Large intestine (tissue), 3 donors: Measurements from ENCODE around the gene FHOD3. TPM values are rescaled to one million over a fixed set of nuclear protein-coding genes. Genes with fewer than 3 reads are reported as not detected.

Experiments used
- DNase-seq, 2 donors: peaks; one replicate each; pipeline versions ENCODE4 v3.0.0 to v3.0.0-alpha.2; 2013
- H3K27ac ChIP-seq: one replicate; pipeline ENCODE4 v1.5.1; 2013; ENCODE audit warnings: low read length
- H3K27me3 ChIP-seq: 2 replicates; pipeline ENCODE4 v1.6.1; 2013; ENCODE audit warnings: low read length; ENCODE audit not compliant: control insufficient read depth, insufficient read depth
- H3K36me3 ChIP-seq: 2 replicates; pipeline ENCODE4 v1.6.1; 2013; ENCODE audit warnings: low read length; ENCODE audit not compliant: control insufficient read depth, insufficient read depth
- H3K4me1 ChIP-seq: one replicate; pipeline ENCODE4 v1.6.1; 2013; ENCODE audit warnings: low read length; ENCODE audit not compliant: control insufficient read depth, insufficient read depth
- H3K4me3 ChIP-seq: one replicate; pipeline ENCODE4 v1.5.1; 2013; ENCODE audit warnings: low read length
- H3K9me3 ChIP-seq: one replicate; pipeline ENCODE4 v1.6.1; 2013; ENCODE audit warnings: mild to moderate bottlenecking, low read depth, low read length, moderate library complexity; ENCODE audit not compliant: control insufficient read depth
- WGBS: methylation state at CpG from one replicate; pipeline ENCODE4 v1.1.5; 2013; ENCODE audit warnings: low lambda C conversion rate; ENCODE audit not compliant: insufficient coverage; 5-methylcytosine and 5-hydroxymethylcytosine counted together
- polyA plus RNA-seq: library from polyadenylated mRNA; unstranded; fragments of 120-200 nt; gene quantifications from one replicate; pipeline ENCODE4 v1.2.1, GENCODE V29; 2013

FHOD3 gene
- polyA plus RNA-seq, 1 donor, result 10.5 TPM

GRCh38 chr18:36405611-36406010, 108.1 kb downstream of the FHOD3 start:
- Histone ChIP-seq H3K36me3 (no peaks in the 10 kb centered on the region), H3K27ac (no peak overlapping the region), H3K4me1 (no peaks in the 10 kb centered on the region), H3K4me3 (no peak overlapping the region), H3K27me3 (peaks cover 3% of the 10 kb centered on the region), H3K9me3 (no peaks in the 10 kb centered on the region)
- WGBS, result 83% methylated on average over 1 of the region's 2 CpGs
- no peak for DNase-seq

DNA sequence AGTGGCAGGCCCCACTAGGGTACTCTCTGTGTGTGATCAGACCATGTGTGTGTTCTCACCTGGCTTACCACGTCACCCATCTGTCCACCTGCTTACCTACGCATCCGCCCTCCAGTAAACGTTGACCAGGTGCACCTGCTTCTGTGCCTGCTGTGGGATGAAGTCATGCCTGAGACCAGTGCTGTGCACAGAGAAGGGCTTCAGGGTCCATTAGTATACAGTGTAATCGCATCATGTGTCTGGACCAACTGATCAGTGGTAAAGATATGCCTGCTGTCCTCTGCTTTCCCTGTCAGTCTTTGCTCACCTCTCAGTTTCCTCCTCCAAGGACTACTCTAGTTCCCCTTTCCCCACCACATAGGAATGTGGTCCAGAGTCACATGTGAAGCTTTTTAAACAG, 109.3 kb downstream of the FHOD3 start:
- no peak overlapping the region for H3K4me3 ChIP-seq
- H3K36me3 ChIP-seq, result no peaks in the 10 kb centered on the region
- no peaks in the 10 kb centered on the region for H3K27me3 ChIP-seq
- no peak for DNase-seq
- H3K27ac ChIP-seq, result no peak overlapping the region
- no peaks in the 10 kb centered on the region for H3K4me1 ChIP-seq
- no peaks in the 10 kb centered on the region for H3K9me3 ChIP-seq
- no CpG with 5 or more reads among the region's 5 CpGs for WGBS

DNA sequence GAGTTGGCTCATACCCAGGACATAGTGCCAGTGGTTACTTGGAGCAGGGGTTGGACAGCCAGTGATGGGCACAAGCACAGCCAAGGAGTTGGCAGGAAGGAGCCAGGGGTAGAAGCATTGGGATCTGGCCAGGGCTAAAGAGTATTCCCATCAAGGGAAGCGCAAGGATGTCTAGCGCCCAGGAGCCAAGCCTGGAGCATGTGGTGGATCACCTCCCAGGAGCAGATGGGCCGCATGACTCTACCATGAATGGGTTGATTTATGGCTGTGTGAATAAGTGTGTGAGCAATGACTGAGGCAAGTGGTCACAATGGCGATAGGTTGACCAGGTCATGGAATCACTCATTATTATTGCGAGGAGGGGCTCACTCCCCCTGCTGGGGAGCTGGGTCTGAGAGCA, 111.1 kb downstream of the FHOD3 start:
- DNase-seq, result no peak
- Histone ChIP-seq H3K27me3 (no peaks in the 10 kb centered on the region), H3K4me1 (no peaks in the 10 kb centered on the region), H3K27ac (no peak overlapping the region), H3K36me3 (no peaks in the 10 kb centered on the region), H3K4me3 (no peak overlapping the region), H3K9me3 (no peaks in the 10 kb centered on the region)
- no CpG with 5 or more reads among the region's 5 CpGs for WGBS

- no peak for DNase-seq
- 60% methylated on average over 1 of the region's 5 CpGs for WGBS
- Histone ChIP-seq H3K4me1 (no peaks in the 10 kb centered on the region), H3K27me3 (no peaks in the 10 kb centered on the region), H3K9me3 (no peaks in the 10 kb centered on the region), H3K27ac (no peak overlapping the region), H3K36me3 (no peaks in the 10 kb centered on the region), H3K4me3 (no peak overlapping the region)
These were observed 112.3 kb downstream of the FHOD3 start for GRCh38 chr18:36409779-36410178.

DNA sequence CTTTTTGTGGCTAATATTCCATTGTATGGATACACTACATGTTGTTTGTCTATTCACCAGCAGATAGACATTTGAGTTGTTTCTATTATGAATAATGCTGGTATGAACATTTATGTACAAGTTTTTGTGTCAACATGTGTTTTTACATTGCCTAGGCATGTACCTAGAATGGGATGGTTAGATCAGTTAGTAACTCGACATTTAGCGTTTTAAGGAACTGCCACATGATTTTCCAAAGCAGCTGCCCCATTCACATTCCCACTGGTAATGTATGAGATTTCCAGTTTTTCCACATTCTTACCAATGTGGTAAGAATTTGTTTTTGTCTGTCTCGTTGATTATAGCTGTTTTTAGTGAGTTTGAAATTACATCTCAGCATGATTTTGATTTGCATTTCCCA, 112.8 kb downstream of the FHOD3 start:
- Histone ChIP-seq H3K4me3 (no peak overlapping the region), H3K27me3 (no peaks in the 10 kb centered on the region), H3K27ac (no peak overlapping the region), H3K36me3 (no peaks in the 10 kb centered on the region), H3K9me3 (no peaks in the 10 kb centered on the region), H3K4me1 (no peaks in the 10 kb centered on the region)
- WGBS, result no CpG with 5 or more reads among the region's 3 CpGs
- no peak for DNase-seq

GRCh38 chr18:36411745-36412168, 114.2 kb downstream of the FHOD3 start:
- H3K27me3 ChIP-seq, result no peaks in the 10 kb centered on the region
- H3K4me3 ChIP-seq, result no peak overlapping the region
- no CpG with 5 or more reads among the region's 3 CpGs for WGBS
- H3K9me3 ChIP-seq, result no peaks in the 10 kb centered on the region
- no peaks in the 10 kb centered on the region for H3K36me3 ChIP-seq
- no peaks in the 10 kb centered on the region for H3K4me1 ChIP-seq
- no peak overlapping the region for H3K27ac ChIP-seq
- no peak for DNase-seq

GRCh38 chr18:36412778-36413177, 115.3 kb downstream of the FHOD3 start:
- WGBS, result 100% methylated on average over 1 of the region's 1 CpG
- no peaks in the 10 kb centered on the region for H3K9me3 ChIP-seq
- H3K4me1 ChIP-seq, result no peaks in the 10 kb centered on the region
- no peak for DNase-seq
- H3K27me3 ChIP-seq, result no peaks in the 10 kb centered on the region
- H3K36me3 ChIP-seq, result no peaks in the 10 kb centered on the region
- H3K4me3 ChIP-seq, result no peak overlapping the region
- H3K27ac ChIP-seq, result no peak overlapping the region

- Histone ChIP-seq H3K27ac (no peak overlapping the region), H3K4me1 (no peaks in the 10 kb centered on the region), H3K36me3 (no peaks in the 10 kb centered on the region), H3K27me3 (no peaks in the 10 kb centered on the region), H3K4me3 (no peak overlapping the region), H3K9me3 (no peaks in the 10 kb centered on the region)
- no peak for DNase-seq
- no CpG with 5 or more reads among the region's 1 CpG for WGBS
These were observed 117.7 kb downstream of the FHOD3 start for GRCh38 chr18:36415171-36415570.

- no peaks in the 10 kb centered on the region for H3K27me3 ChIP-seq
- 100% methylated on average over 1 of the region's 2 CpGs for WGBS
These were observed 118.1 kb downstream of the FHOD3 start for GRCh38 chr18:36415625-36416024.

DNA sequence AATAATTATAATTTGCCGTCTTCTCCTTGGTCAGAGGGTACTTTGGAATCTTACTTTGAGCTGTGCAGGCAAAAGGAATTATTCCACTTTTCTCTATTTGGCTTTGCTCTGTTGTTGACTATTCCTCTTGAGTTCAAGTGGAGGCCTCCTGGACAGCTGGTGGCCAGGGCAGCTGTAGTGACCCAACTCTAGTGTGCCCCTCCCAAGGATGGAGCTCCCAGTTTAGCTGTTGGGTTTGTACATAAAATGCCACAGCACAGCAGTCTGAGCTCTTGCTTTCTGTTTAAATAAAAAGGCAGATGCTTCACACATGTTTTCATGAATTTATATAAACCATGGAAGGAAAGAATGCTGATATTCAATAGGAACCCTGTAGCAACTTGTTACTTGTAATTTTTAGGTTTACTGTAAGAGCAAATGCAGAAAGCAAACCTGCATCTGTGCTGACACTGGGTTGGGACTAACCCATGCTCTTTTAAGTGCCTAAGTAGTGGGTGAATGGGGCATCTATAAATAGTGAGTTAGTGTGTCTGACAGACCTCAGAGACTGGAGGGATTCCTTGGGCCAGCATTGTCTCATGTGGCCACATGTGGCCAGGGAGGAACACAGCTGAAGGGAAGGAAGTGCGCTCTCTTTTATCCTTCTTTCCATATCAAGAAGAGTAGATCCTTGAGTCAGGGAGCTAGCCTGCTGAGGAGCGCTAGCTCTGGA, 121.8 kb downstream of the FHOD3 start:
- Histone ChIP-seq H3K9me3 (no peaks in the 10 kb centered on the region), H3K27me3 (no peaks in the 10 kb centered on the region), H3K36me3 (no peaks in the 10 kb centered on the region), H3K27ac (no peak overlapping the region), H3K4me3 (no peak overlapping the region), H3K4me1 (no peaks in the 10 kb centered on the region)
- no peak for DNase-seq
- 43% methylated on average over 1 of the region's 3 CpGs for WGBS

More at GRCh38 chr18:36415625-36416024, 118.1 kb downstream of the FHOD3 start:
- DNase-seq, result no peak
- H3K9me3 ChIP-seq, result no peaks in the 10 kb centered on the region
- H3K27ac ChIP-seq, result no peak overlapping the region
- H3K36me3 ChIP-seq, result no peaks in the 10 kb centered on the region
- no peak overlapping the region for H3K4me3 ChIP-seq
- no peaks in the 10 kb centered on the region for H3K4me1 ChIP-seq

DNA sequence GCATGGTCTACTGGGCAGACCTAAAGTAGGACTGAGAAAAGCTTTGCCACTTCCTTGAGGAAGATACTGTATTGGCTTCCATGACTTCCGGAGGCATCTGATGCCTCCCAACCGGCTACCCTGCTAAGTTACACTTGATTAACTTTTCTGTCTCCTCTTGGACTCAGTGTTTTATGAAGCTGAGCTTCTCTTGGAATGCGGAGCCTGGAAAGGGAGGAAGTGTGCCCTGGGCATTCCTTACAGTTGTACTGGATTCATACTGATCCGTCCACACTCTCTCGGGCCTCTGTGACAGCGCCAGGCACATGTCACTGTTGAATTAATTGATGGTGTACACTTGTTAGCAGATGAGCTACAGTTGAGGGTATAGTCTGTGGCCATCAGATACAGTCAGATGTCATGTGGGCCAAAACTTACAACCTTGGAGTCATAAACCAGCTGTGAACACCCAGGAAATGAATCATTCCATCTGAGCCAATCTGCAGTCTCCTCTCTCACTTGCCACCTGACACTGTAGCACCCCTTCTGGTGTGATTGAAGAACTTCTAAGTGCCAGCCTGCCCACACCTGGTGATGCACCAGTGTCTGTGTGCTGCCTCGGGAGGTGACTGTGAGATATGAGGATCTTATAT, 122.5 kb downstream of the FHOD3 start:
- no peaks in the 10 kb centered on the region for H3K4me1 ChIP-seq
- no peaks in the 10 kb centered on the region for H3K9me3 ChIP-seq
- DNase-seq, result peak; percentile 26 to 45
- no peaks in the 10 kb centered on the region for H3K27me3 ChIP-seq
- WGBS, result no CpG with 5 or more reads among the region's 7 CpGs
- H3K4me3 ChIP-seq, result no peak overlapping the region
- H3K36me3 ChIP-seq, result no peaks in the 10 kb centered on the region
- no peak overlapping the region for H3K27ac ChIP-seq
